ENCODE measurements around the gene GBGT1.

DNA sequence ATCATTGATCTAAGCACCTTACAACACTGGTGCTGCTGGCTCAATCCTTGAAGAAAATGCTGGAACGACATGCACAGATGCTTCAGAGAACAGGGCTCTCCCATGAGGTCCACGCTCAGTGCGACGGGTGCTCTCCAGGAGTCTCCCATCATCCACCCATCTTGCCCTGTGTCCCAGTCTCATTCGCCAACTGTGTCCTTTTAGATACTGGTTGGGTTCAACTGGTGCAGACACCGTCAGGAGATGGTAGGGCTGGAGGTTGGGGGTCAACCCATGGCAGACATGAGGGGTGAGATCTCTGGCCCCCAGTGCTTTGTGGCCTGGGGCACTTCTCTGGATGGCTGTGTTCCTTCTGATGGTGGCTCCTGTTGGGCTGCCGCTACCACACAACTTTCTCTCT is 46.9 kb upstream of the GBGT1 start:
- TF ChIP-seq CTCF (IDR thresholded peaks at IDR 0.05; ENCODE audit: poor library complexity) (no peak), EZH2 (IDR thresholded peaks at IDR 0.05; ENCODE audit: borderline replicate concordance) (no peak)

Data from hepatocyte (in vitro differentiated cells).